Measurements from ENCODE around the gene RPS21.

The RPS21 gene

DNA sequence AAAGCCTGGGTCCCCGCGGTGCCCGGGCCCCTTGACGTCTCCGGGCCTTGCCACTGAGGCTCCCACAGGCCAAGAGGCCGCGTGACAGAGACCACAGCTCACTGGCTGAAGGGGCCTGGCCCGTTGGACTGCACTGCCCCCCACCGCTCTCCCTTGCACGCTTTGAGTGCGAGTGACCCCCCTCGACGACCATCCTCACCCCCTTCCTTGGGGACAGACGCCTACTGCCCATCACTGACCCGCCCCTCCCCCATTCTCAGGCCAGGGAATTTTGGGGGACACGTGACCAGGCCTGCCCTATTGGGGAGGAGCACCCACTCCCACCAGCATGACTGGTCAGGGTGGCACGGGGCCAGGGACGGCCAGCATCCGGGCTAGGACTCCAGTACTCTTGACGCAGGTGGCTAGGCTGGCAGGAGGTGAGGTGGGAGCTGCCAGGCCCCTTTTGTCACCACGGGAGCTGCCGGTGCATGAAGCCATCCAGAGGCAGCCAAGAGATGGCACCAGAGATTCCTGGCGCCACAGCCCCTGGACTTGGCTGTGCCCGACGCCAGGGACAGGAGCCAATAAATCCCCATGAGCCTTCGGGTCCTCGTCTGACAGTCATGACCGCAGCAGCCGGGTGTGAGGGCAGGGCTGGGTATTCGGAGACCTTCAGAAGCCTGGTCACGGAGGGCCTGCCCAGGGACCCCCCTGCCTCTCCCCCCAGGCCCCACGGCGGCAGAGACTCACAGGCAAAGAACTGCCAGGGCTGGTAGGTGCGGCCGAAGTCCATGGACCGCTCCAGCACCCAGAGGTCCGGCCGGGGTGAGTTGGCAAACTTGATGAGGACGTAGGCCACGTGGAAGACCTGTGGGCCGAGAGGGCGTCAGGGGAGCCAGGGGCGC lies 34.3 kb upstream of the RPS21 start:
- H3K4me2 ChIP-seq (ENCODE audit: low read depth, low read length, poor library complexity, severe bottlenecking), result no peak overlapping the region
- H3K9ac ChIP-seq (ENCODE audit: low read depth, low read length, poor library complexity, severe bottlenecking), result no peak overlapping the region
- no peaks in the 10 kb centered on the region for H3K79me2 ChIP-seq (ENCODE audit: insufficient read depth, low read length)
- no peaks in the 10 kb centered on the region for H3F3A ChIP-seq (ENCODE audit: low read depth)
- H4K20me1 ChIP-seq (ENCODE audit: insufficient read depth, low read length, poor library complexity, severe bottlenecking), result no peaks in the 10 kb centered on the region
- H3K9me2 ChIP-seq (replicated peaks; ENCODE audit: low read depth, low read length), result no peaks in the 10 kb centered on the region
- no peak overlapping the region for H2AFZ ChIP-seq (ENCODE audit: low read length)
- H3K4me1 ChIP-seq (ENCODE audit: insufficient read depth, low read length, poor library complexity, severe bottlenecking), result no peaks in the 10 kb centered on the region
- TF ChIP-seq EZH2phosphoT487 (IDR thresholded peaks at IDR 0.05; ENCODE audit: borderline replicate concordance), result no peak
- TF ChIP-seq, protein P1, sequence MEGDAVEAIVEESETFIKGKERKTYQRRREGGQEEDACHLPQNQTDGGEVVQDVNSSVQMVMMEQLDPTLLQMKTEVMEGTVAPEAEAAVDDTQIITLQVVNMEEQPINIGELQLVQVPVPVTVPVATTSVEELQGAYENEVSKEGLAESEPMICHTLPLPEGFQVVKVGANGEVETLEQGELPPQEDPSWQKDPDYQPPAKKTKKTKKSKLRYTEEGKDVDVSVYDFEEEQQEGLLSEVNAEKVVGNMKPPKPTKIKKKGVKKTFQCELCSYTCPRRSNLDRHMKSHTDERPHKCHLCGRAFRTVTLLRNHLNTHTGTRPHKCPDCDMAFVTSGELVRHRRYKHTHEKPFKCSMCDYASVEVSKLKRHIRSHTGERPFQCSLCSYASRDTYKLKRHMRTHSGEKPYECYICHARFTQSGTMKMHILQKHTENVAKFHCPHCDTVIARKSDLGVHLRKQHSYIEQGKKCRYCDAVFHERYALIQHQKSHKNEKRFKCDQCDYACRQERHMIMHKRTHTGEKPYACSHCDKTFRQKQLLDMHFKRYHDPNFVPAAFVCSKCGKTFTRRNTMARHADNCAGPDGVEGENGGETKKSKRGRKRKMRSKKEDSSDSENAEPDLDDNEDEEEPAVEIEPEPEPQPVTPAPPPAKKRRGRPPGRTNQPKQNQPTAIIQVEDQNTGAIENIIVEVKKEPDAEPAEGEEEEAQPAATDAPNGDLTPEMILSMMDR (conservative IDR thresholded peaks at IDR 0.05; ENCODE audit: low read length), result no peak
- no peaks in the 10 kb centered on the region for H3K9me3 ChIP-seq (ENCODE audit: insufficient read depth, low read depth, low read length)
- no peak overlapping the region for H3K4me3 ChIP-seq (ENCODE audit: low read length, poor library complexity, severe bottlenecking)
- H3K36me3 ChIP-seq (ENCODE audit: insufficient read depth, low read length), result no peaks in the 10 kb centered on the region
- no peaks in the 10 kb centered on the region for H3K27me3 ChIP-seq (ENCODE audit: insufficient read depth, low read length, poor library complexity, severe bottlenecking)

DNA sequence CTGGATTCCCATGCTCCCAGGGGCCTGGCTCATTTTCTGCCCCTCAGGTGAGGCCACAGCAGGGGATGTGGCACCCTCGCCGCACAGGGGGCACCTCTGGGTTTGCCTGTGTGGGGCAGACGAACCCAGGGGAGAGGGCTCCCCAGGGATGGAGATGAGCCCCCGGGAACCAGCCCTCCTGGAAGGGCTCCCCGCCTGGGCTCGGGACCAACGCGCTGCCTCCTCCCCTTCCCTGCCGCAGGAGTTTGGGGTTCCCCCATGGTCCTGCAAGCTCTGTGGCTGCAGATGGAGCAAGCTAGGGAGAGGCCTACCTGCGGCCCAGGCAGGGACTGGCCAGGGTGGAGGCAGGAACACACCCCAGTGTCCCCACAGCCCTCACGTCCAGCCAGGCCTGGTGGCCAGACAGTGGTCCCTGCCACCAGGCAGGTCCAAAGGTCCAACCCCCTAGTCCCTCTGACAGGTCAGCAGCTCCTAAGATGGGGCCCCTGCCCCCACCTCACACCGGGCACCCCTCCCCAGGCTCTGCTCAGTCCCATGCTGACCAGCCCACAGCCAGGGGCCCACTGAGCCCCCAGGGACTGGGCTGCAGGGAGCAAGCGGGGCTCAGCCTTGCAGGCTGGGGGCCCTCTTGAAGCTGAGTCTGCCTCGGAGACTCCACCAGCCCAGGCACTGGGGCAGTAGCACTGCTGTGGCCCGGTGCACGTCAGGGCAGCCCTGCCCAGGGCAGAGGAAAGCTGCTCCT lies 33.4 kb upstream of the RPS21 start:
- no peaks in the 10 kb centered on the region for H3K9me3 ChIP-seq (ENCODE audit: insufficient read depth, low read depth, low read length)
- H3K79me2 ChIP-seq (ENCODE audit: insufficient read depth, low read length), result no peaks in the 10 kb centered on the region
- H4K20me1 ChIP-seq (ENCODE audit: insufficient read depth, low read length, poor library complexity, severe bottlenecking), result no peaks in the 10 kb centered on the region
- no peaks in the 10 kb centered on the region for H3K9me2 ChIP-seq (replicated peaks; ENCODE audit: low read depth, low read length)
- no peaks in the 10 kb centered on the region for H3F3A ChIP-seq (ENCODE audit: low read depth)
- H3K9ac ChIP-seq (ENCODE audit: low read depth, low read length, poor library complexity, severe bottlenecking), result no peak overlapping the region
- H2AFZ ChIP-seq (ENCODE audit: low read length), result no peak overlapping the region
- no peak overlapping the region for H3K4me3 ChIP-seq (ENCODE audit: low read length, poor library complexity, severe bottlenecking)
- no peaks in the 10 kb centered on the region for H3K36me3 ChIP-seq (ENCODE audit: insufficient read depth, low read length)
- H3K4me2 ChIP-seq (ENCODE audit: low read depth, low read length, poor library complexity, severe bottlenecking), result no peak overlapping the region
- H3K4me1 ChIP-seq (ENCODE audit: insufficient read depth, low read length, poor library complexity, severe bottlenecking), result no peaks in the 10 kb centered on the region
- H3K27me3 ChIP-seq (ENCODE audit: insufficient read depth, low read length, poor library complexity, severe bottlenecking), result no peaks in the 10 kb centered on the region
- TF ChIP-seq, protein P1 (conservative IDR thresholded peaks at IDR 0.05; ENCODE audit: low read length), result no peak
- TF ChIP-seq EZH2phosphoT487 (IDR thresholded peaks at IDR 0.05; ENCODE audit: borderline replicate concordance), result no peak

DNA sequence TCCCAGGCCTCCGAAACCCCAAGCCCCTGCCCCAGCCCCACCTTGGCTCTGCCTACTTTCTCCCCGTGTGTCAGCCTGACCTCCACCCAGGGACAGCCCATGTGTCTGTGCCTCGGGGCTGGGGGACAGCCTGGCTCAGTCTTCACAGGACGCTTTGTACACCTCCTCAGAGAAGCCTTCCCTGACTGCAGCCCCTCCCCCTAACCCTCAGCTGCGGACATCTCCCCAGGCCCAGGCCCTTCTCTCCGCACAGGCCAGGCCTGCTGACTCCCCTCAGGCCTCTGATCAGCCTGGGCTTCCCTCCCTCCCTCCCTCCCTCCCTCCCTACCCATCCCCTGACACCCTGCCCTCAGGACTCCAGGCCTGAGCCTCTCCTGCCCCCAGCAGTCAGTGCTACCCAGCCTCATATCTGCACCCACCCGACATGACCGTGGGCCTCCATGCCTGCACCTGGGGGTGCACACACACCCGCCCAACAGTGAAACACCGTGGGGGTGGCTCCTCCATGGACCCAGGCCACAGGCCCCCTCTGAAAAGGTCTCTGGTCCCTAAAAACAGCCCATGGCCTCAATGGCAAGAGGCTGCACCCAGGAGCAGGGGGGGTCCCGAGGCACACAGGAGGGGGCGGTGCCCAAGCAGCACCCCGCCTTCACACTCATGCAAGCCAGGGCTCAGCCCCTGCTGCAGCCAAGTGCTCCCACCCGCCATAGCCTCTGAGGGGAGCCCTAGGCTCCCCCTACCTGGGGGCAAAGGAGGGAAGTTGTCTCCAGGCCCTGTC lies 32.7 kb upstream of the RPS21 start:
- Histone ChIP-seq H3K79me2 (ENCODE audit: insufficient read depth, low read length) (no peaks in the 10 kb centered on the region), H4K20me1 (ENCODE audit: insufficient read depth, low read length, poor library complexity, severe bottlenecking) (no peaks in the 10 kb centered on the region), H3K27me3 (ENCODE audit: insufficient read depth, low read length, poor library complexity, severe bottlenecking) (no peaks in the 10 kb centered on the region), H3K4me3 (ENCODE audit: low read length, poor library complexity, severe bottlenecking) (no peak overlapping the region), H3K4me2 (ENCODE audit: low read depth, low read length, poor library complexity, severe bottlenecking) (no peak overlapping the region), H3K9me2 (replicated peaks; ENCODE audit: low read depth, low read length) (no peaks in the 10 kb centered on the region), H3F3A (ENCODE audit: low read depth) (no peaks in the 10 kb centered on the region), H3K4me1 (ENCODE audit: insufficient read depth, low read length, poor library complexity, severe bottlenecking) (no peaks in the 10 kb centered on the region), H2AFZ (ENCODE audit: low read length) (no peak overlapping the region), H3K36me3 (ENCODE audit: insufficient read depth, low read length) (no peaks in the 10 kb centered on the region), H3K9ac (ENCODE audit: low read depth, low read length, poor library complexity, severe bottlenecking) (no peak overlapping the region), H3K9me3 (ENCODE audit: insufficient read depth, low read depth, low read length) (no peaks in the 10 kb centered on the region)
- TF ChIP-seq, protein P1 (conservative IDR thresholded peaks at IDR 0.05; ENCODE audit: low read length), result no peak
- TF ChIP-seq EZH2phosphoT487 (IDR thresholded peaks at IDR 0.05; ENCODE audit: borderline replicate concordance), result no peak

Measured in Loucy (cell line).